ENCODE results near the gene SHC3. TPM values are rescaled to one million over a fixed set of nuclear protein-coding genes. Genes with fewer than 3 reads are reported as not detected.

The SHC3 gene
- total RNA-seq, 2 experiments from 2014 or later, result not detected

DNA sequence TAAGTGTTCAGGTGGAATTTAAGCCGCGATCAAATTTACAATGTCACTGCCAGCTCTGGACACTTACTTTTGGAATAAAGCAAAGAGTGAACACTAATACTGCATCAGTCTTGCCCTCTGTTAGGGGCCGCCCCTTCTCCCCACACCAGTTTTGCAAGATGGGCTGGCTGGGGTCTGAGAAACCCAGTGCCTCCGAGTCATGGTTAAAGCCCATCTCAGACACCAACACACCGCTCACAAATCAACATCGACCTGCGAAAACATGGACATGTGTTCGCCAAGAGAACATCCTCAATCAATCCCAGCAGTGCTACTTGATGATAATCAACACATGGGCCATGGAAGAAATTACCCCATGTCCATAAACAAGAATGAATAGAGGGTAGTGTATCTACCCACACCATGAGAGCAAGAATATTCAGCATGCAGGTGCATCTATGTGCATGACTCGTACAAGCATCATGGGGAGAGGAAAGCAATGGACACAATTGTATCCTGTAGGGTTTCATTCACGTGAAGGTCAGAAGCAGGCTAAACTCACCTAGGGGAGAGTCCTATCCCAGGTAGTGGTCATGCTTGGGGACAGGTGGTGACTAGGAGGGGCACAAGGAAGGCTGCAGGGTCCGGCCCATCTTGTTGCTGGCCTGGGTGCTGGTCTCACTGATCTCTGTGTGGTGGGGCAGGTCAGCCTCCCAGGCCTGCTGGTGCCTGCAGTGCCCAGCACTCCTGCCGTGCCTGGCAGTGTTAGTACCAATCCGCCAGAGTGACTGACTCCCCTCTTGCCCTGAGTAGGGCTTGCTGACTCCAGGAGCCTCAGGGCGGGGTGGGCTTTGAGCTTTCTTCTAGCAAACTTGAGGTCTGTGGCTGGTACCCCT is 182.3 kb downstream of the SHC3 start:
- CTCF ChIA-PET, result no interaction called here
- Mint-ChIP-seq H3K36me3 (ENCODE audit: low read depth) (no peaks in the 10 kb centered on the region), H3K9me3 (no peaks in the 10 kb centered on the region), H3K4me1 (no peaks in the 10 kb centered on the region), H3K27me3 (peaks cover 19% of the 10 kb centered on the region), H3K27ac (no peak overlapping the region), H3K4me3 (no peak overlapping the region)
- DNase-seq, result no peak
- POLR2A ChIA-PET, result no interaction called here

DNA sequence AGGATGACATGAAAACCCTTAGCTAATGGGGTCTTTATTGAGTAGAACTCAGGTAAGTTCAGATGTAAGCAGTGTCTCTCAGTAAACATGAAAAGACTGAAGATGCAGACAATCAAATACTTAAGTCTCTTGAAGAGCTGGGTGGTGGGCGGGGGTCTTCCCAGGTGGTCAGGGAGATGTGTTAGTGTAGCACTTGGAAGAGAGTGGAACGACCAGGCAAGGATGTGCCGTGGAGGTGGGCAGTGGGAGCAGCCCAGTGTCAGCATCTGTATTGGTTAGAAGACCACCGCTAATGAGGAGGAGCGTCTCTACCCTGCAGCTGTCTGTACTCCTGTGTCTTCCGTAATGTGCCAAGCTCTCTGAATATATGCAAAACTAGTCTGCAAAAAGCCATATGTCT is 183.0 kb downstream of the SHC3 start:
- H3K4me1 Mint-ChIP-seq, result no peaks in the 10 kb centered on the region
- H3K4me3 Mint-ChIP-seq, result no peak overlapping the region
- ChIA-PET CTCF (no interaction called here), POLR2A (no interaction called here)
- H3K27me3 Mint-ChIP-seq, result peaks cover 18% of the 10 kb centered on the region
- H3K36me3 Mint-ChIP-seq (ENCODE audit: low read depth), result no peaks in the 10 kb centered on the region
- H3K27ac Mint-ChIP-seq, result no peak overlapping the region
- DNase-seq, result no peak
- no peaks in the 10 kb centered on the region for H3K9me3 Mint-ChIP-seq

GRCh38 chr9:88995200-88995577 is 183.4 kb downstream of the SHC3 start:
- ChIA-PET POLR2A (no interaction called here), CTCF (no interaction called here)
- H3K36me3 Mint-ChIP-seq (ENCODE audit: low read depth), result no peaks in the 10 kb centered on the region
- DNase-seq, result no peak
- H3K27me3 Mint-ChIP-seq, result peaks cover 21% of the 10 kb centered on the region
- H3K4me1 Mint-ChIP-seq, result no peaks in the 10 kb centered on the region
- no peak overlapping the region for H3K4me3 Mint-ChIP-seq
- H3K9me3 Mint-ChIP-seq, result no peaks in the 10 kb centered on the region
- H3K27ac Mint-ChIP-seq, result no peak overlapping the region

DNA sequence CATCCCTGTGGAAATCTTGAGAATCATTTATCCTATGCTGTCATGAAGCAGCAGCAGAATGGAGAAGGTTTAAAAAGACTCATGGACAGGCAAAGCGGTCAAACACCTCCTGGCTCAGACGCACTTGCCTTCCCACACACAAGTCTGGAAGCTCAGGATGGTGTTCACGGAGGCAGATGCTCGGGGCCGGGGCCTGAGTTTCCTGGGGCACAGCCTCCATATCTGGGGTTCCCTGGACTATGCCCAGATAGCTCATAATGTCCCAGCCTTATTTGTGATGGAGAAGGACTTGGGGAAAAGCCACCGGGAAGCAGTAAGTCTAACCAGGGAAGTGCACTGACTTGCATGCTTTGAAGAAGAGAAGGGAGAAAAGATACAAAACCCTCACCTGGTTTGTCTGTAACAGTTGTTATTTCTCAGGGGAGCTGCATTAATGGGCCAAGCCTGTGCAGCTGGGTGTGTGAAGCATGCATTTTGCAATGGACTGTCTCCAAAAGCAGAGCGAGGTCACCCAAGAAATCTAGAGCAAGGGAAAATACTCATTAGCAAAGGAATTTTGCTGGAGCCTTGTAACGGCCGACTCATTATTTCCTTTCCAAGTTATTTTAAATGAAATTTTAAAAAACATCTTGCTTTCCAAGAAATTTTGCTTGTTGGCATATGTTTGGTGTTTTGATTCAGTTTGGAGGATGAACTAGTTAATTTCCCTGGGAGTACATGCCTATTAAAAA is 184.0 kb downstream of the SHC3 start:
- H3K4me3 Mint-ChIP-seq, result no peak overlapping the region
- peaks cover 26% of the 10 kb centered on the region for H3K27me3 Mint-ChIP-seq
- H3K27ac Mint-ChIP-seq, result no peak overlapping the region
- ChIA-PET POLR2A (no interaction called here), CTCF (no interaction called here)
- peaks cover 2% of the 10 kb centered on the region for H3K4me1 Mint-ChIP-seq
- no peaks in the 10 kb centered on the region for H3K36me3 Mint-ChIP-seq (ENCODE audit: low read depth)
- DNase-seq, result no peak
- H3K9me3 Mint-ChIP-seq, result no peaks in the 10 kb centered on the region

DNA sequence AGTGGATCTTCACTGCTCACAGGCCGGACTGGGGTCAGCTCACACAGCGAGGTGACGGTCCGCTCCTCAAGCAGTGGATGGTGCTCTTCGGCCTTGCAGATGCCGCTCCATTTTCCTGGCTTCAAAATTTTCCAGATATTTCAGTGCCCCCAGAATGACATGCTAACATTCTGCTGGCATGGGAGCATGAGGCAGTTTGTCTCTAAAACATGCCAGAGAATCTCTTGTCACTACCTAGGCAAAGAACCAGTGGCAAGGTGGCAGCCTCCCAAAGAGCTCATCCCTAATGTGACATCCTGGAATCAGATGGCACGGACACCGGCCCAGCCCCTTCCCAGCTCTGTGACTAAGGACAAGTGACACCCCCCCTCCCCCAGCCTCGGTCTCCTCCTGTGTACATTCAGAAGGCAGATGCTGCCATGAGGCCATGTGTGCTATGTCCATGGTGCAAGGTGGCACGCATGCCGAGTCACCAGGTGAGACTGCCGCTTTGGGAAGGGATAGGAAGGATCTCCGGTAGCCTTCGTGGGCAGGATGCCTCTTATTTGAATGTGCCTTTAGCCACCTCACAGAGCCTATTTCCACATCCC is 184.7 kb downstream of the SHC3 start:
- H3K9me3 Mint-ChIP-seq, result no peaks in the 10 kb centered on the region
- peaks cover 9% of the 10 kb centered on the region for H3K4me1 Mint-ChIP-seq
- CTCF ChIA-PET, result no interaction called here
- no peaks in the 10 kb centered on the region for H3K36me3 Mint-ChIP-seq (ENCODE audit: low read depth)
- POLR2A ChIA-PET, result no interaction called here
- H3K27me3 Mint-ChIP-seq, result peaks cover 33% of the 10 kb centered on the region
- no peak overlapping the region for H3K4me3 Mint-ChIP-seq
- DNase-seq, result no peak
- H3K27ac Mint-ChIP-seq, result no peak overlapping the region

GRCh38 chr9:88993327-88993726 is 185.3 kb downstream of the SHC3 start:
- ChIA-PET CTCF (no interaction called here), POLR2A (no interaction called here)
- H3K27ac Mint-ChIP-seq, result no peak overlapping the region
- no peak overlapping the region for H3K4me3 Mint-ChIP-seq
- no peaks in the 10 kb centered on the region for H3K36me3 Mint-ChIP-seq (ENCODE audit: low read depth)
- peaks cover 13% of the 10 kb centered on the region for H3K4me1 Mint-ChIP-seq
- no peaks in the 10 kb centered on the region for H3K9me3 Mint-ChIP-seq
- DNase-seq, result no peak
- peaks cover 38% of the 10 kb centered on the region for H3K27me3 Mint-ChIP-seq

GRCh38 chr9:88992556-88992955 is 186.1 kb downstream of the SHC3 start:
- no peak for DNase-seq
- H3K9me3 Mint-ChIP-seq, result no peaks in the 10 kb centered on the region
- CTCF ChIA-PET, result interaction anchor here (1.1 kb wide), 1 partner anchor 8 kb away, joined by 3 read pairs; no protein-coding TSS in a partner anchor
- no peak overlapping the region for H3K4me3 Mint-ChIP-seq
- POLR2A ChIA-PET, result no interaction called here
- no peak overlapping the region for H3K27ac Mint-ChIP-seq
- peaks cover 40% of the 10 kb centered on the region for H3K27me3 Mint-ChIP-seq
- H3K36me3 Mint-ChIP-seq (ENCODE audit: low read depth), result no peaks in the 10 kb centered on the region
- peaks cover 13% of the 10 kb centered on the region for H3K4me1 Mint-ChIP-seq

DNA sequence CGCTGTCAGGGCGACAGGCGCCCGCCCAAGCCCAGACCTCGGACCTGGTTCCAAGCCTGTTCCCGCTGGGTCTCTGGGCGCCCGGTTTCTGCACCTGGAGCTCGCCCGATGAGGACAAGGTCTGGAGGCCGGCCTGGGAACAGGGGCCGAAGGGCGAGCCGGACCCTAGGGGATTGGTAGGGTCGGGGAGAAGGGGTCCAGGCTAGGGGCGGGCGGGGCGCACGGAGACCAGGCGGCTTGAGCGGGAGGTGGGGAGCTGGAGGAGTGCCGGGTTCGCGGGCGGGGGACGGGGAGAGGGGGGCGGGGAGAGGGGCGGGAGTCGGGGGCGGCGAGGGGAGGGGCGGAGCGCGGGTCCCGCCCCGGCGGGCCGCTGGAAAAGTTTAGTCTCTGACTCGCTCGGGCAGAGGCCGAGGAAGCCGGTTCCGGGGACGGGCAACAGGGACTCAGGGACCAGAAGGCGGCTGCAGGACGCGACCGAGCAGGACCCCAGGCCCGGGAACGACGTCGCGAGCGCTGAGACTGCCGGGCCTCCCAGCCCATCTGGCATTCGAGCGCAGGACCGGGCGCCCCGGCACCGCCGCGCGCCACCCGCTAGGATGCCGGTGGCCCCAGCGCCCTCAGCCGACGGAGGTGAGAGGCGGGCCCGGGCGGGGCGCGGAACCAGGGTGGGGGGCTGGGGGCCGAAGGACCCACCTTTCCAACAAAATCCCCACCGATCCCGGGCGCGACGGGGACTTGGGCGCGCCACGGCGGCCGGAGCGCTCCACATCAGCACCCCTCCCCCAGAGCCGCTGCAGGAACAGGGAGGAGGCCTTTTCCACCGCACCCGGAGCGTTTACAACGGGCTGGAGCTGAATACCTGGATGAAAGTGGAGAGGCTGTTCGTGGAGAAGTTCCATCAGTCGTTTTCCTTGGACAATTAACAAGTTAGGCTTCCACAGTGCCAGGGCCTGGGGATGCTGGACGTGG is 187.3 kb downstream of the SHC3 start, which contains the start of gene S1PR3:
Gene S1PR3 (plus strand): TSS at position 403 of the 969 bp plus-strand sequence. CDS start 9,733 bp downstream, outside the sequence.
- CTCF ChIA-PET, result interaction anchor here (1.1 kb wide), 1 partner anchor 10 kb away, joined by 3 read pairs; no protein-coding TSS in a partner anchor

GRCh38 chr9:88990729-88991065 is 187.9 kb downstream of the SHC3 start:
- H3K27me3 Mint-ChIP-seq, result peaks cover 45% of the 10 kb centered on the region
- H3K4me3 Mint-ChIP-seq, result no peak overlapping the region
- ChIA-PET CTCF (no interaction called here), POLR2A (no interaction called here)
- no peaks in the 10 kb centered on the region for H3K9me3 Mint-ChIP-seq
- no peaks in the 10 kb centered on the region for H3K36me3 Mint-ChIP-seq (ENCODE audit: low read depth)
- H3K4me1 Mint-ChIP-seq, result peaks cover 13% of the 10 kb centered on the region
- no peak for DNase-seq
- no peak overlapping the region for H3K27ac Mint-ChIP-seq

More for the DNA sequence above, 187.3 kb downstream of the SHC3 start, which contains the start of gene S1PR3:
- DNase-seq, result no peak
- Mint-ChIP-seq H3K4me3 (no peak within 1 kb of the TSS), H3K27ac (no peak within 1 kb of the TSS), H3K9me3 (no peaks in the 10 kb centered on the region), H3K27me3 (peaks cover 45% of the 10 kb centered on the region), H3K4me1 (peaks cover 13% of the 10 kb centered on the region), H3K36me3 (ENCODE audit: low read depth) (no peaks in the 10 kb centered on the region)
- POLR2A ChIA-PET, result no interaction called here

GRCh38 chr9:88990041-88990728 is 188.4 kb downstream of the SHC3 start:
- no peaks in the 10 kb centered on the region for H3K9me3 Mint-ChIP-seq
- H3K27ac Mint-ChIP-seq, result no peak overlapping the region
- H3K36me3 Mint-ChIP-seq (ENCODE audit: low read depth), result no peaks in the 10 kb centered on the region
- DNase-seq, result no peak
- CTCF ChIA-PET, result no interaction called here
- no peak overlapping the region for H3K4me3 Mint-ChIP-seq
- peaks cover 13% of the 10 kb centered on the region for H3K4me1 Mint-ChIP-seq
- peaks cover 45% of the 10 kb centered on the region for H3K27me3 Mint-ChIP-seq
- POLR2A ChIA-PET, result no interaction called here

DNA sequence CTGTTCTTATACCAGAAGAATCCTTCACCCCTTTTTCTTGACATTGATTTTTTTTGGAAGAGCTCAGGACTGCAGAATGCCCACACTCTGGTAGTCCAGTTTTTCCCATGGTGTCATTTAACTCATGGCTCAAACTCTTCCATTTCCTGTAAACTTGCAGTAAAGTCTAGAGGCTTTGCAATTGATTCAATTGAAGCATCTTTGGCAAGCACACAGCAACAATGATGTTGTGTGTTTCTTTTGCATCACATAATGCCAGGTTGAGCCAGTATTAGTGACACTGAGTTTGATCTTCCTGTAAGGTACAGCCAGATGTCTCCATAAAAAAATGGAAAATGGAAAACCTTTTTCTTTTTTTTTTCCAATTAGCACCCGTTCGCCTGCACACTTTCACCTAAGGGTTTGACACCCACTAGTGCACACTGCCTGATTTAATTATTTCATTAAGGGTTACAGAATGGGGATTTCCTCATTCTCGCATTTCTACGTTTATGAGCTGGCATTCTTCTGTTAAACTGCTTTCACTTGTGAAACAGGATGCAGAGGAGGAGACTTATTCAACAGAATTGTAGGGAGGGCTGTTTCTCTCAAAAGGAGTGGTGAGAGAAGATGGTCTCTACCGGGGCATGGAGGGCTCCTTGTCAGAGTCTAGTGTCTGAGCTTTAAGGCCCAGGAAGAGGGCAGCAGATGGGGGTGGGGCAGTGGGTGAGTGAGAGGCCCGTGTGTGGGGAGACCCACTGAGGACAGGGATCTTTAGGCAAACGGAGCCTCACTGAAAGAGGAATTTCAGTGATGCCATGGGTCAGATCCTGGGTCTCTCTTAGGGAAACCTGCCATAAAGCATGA is 189.6 kb downstream of the SHC3 start:
- Mint-ChIP-seq H3K4me3 (no peak overlapping the region), H3K9me3 (no peaks in the 10 kb centered on the region), H3K36me3 (ENCODE audit: low read depth) (no peaks in the 10 kb centered on the region), H3K27ac (no peak overlapping the region), H3K27me3 (peaks cover 48% of the 10 kb centered on the region), H3K4me1 (peaks cover 13% of the 10 kb centered on the region)
- ChIA-PET POLR2A (no interaction called here), CTCF (no interaction called here)
- DNase-seq, result no peak

GRCh38 chr9:88987661-88988060 is 191.0 kb downstream of the SHC3 start:
- ChIA-PET CTCF (no interaction called here), POLR2A (no interaction called here)
- no peak overlapping the region for H3K4me3 Mint-ChIP-seq
- H3K36me3 Mint-ChIP-seq (ENCODE audit: low read depth), result no peaks in the 10 kb centered on the region
- no peak for DNase-seq
- no peaks in the 10 kb centered on the region for H3K9me3 Mint-ChIP-seq
- no peak overlapping the region for H3K27ac Mint-ChIP-seq
- peaks cover 45% of the 10 kb centered on the region for H3K27me3 Mint-ChIP-seq
- H3K4me1 Mint-ChIP-seq, result peaks cover 13% of the 10 kb centered on the region
